ENCODE data around the gene STYXL2.

DNA sequence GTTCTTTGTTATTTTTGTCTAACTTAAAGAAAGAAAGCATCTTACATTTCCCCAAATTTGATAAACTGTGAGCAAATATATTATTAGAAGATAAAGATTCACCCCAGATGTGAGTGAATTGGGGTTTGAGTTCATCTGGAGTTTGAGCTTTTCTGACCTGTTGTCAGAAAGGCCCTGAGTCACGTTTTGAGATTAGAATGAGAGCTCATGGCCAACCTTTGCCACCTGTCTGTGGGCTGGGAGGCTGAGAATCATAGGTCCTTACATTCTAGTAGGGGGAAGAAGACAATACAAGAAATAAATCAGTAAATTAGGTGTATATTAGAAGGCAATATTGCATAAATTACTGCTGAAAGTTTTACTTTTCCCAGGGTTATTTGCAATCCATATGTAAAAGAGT, 22.3 kb downstream of the STYXL2 start:
- TF ChIP-seq, protein P1, sequence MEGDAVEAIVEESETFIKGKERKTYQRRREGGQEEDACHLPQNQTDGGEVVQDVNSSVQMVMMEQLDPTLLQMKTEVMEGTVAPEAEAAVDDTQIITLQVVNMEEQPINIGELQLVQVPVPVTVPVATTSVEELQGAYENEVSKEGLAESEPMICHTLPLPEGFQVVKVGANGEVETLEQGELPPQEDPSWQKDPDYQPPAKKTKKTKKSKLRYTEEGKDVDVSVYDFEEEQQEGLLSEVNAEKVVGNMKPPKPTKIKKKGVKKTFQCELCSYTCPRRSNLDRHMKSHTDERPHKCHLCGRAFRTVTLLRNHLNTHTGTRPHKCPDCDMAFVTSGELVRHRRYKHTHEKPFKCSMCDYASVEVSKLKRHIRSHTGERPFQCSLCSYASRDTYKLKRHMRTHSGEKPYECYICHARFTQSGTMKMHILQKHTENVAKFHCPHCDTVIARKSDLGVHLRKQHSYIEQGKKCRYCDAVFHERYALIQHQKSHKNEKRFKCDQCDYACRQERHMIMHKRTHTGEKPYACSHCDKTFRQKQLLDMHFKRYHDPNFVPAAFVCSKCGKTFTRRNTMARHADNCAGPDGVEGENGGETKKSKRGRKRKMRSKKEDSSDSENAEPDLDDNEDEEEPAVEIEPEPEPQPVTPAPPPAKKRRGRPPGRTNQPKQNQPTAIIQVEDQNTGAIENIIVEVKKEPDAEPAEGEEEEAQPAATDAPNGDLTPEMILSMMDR (IDR thresholded peaks at IDR 0.05; ENCODE audit: low read length) = no peak
- no peak for TF ChIP-seq EZH2 (optimal IDR thresholded peaks at IDR 0.05; ENCODE audit: low read depth, low read length)

Data from MM.1S (cell line).